Uterus (tissue), 4 donors: ENCODE results near the gene EDEM3. TPM values are rescaled to one million over a fixed set of nuclear protein-coding genes. Genes with fewer than 3 reads are reported as not detected.

ENCODE experiments used
- DNase-seq, 2 donors: peaks; one replicate each; pipeline ENCODE4 v3.0.0-alpha.2; 2019 to 2020
- H3K27ac ChIP-seq, 2 donors: fragments of 200-600 bp; sonication (generic); 1 replicate in 1 of 2; 2 replicates in 1 of 2; pipeline ENCODE4 v1.5.1; 2016 to 2018
- H3K27me3 ChIP-seq, 2 donors: fragments of 200-600 bp; sonication (generic); one replicate each; pipeline ENCODE4 v1.5.1; 2018 to 2019; ENCODE audit warnings: control low read depth in 1 of 2
- H3K36me3 ChIP-seq, 2 donors: fragments of 200-600 bp; sonication (generic); one replicate each; pipeline ENCODE4 v1.5.1; 2019; ENCODE audit warnings: control low read depth in 1 of 2
- H3K4me1 ChIP-seq, 2 donors: fragments of 200-600 bp; sonication (generic); one replicate each; pipeline ENCODE4 v1.5.1; 2018 to 2019; ENCODE audit warnings: control low read depth in 1 of 2
- H3K4me3 ChIP-seq, 2 donors: fragments of 200-600 bp; sonication (generic); 1 replicate in 1 of 2; 2 replicates in 1 of 2; pipeline ENCODE4 v1.5.1; 2018 to 2019; ENCODE audit warnings: mild to moderate bottlenecking in 1 of 2
- H3K9me3 ChIP-seq, 2 donors: fragments of 200-600 bp; sonication (generic); one replicate each; pipeline ENCODE4 v1.5.1; 2019; ENCODE audit warnings: control low read depth in 1 of 2
- CTCF ChIP-seq, 4 experiments: fragments of 200-600 bp in 2 of 4; fragments of 450-650 bp in 2 of 4; sonication (generic) in 2 of 4; IDR thresholded peaks; one replicate each; pipeline ENCODE4 v1.5.1; 2016 to 2019; ENCODE audit warnings: antibody characterized with exemption in 4 of 4, mild to moderate bottlenecking in 2 of 4, moderate library complexity in 1 of 4
- POLR2A ChIP-seq, 2 donors: fragments of 450-650 bp; IDR thresholded peaks; one replicate each; pipeline ENCODE4 v1.6.1; 2016; ENCODE audit warnings: antibody characterized with exemption in 2 of 2, mild to moderate bottlenecking in 1 of 2, moderate library complexity in 1 of 2
- intact Hi-C: fragments of 100-400 bp; cut with DNase I; formaldehyde crosslinking; loops from one replicate; pipeline ENCODE4 v1.15.1; 2023; ENCODE audit warnings: low total_unique reads
- total RNA-seq, 4 donors: library from RNA; depleted of rRNA in 3 of 4; stranded (reverse); fragments of >200 nt in 3 of 4; gene quantifications; one replicate each; pipeline versions ENCODE4 v1.1.0 to v1.2.4, GENCODE V29; 2014 to 2023
- donor health status: DM: yes; HTN: yes; CAD: no.

EDEM3 gene
- total RNA-seq, 4 donors from 2014 or later: 12.8 to 64.7 (median 35.6) TPM

- no peaks in the 10 kb centered on the region for H3K36me3 ChIP-seq
- TF ChIP-seq POLR2A (IDR thresholded peaks at IDR 0.05) (no peak), CTCF (IDR thresholded peaks at IDR 0.05) (no peak)
- H3K4me1 ChIP-seq: peaks cover 0 to 8% of the 10 kb centered on the region in 2 donors
- no peak for DNase-seq
- H3K27ac ChIP-seq: no peak overlapping the region
- H3K4me3 ChIP-seq: no peak overlapping the region
- intact Hi-C loops: loop anchor here (10.0 kb wide), 1 partner anchor 277 kb away; the partner anchor contains the start of gene C1orf21
- no peaks in the 10 kb centered on the region for H3K9me3 ChIP-seq
- no peaks in the 10 kb centered on the region for H3K27me3 ChIP-seq
Observed at GRCh38 chr1:184661801-184662200, 92.9 kb downstream of the EDEM3 start.

GRCh38 chr1:184660462-184661191 lies 94.0 kb downstream of the EDEM3 start:
- no peaks in the 10 kb centered on the region for H3K27me3 ChIP-seq
- H3K4me3 ChIP-seq: no peak overlapping the region
- H3K4me1 ChIP-seq: peaks cover 0 to 8% of the 10 kb centered on the region in 2 donors
- H3K9me3 ChIP-seq: no peaks in the 10 kb centered on the region
- intact Hi-C loops: loop anchor here (10.0 kb wide), 1 partner anchor 276 kb away; the partner anchor contains the start of gene C1orf21
- H3K27ac ChIP-seq: no peak overlapping the region
- DNase-seq: no peak
- no peak for TF ChIP-seq CTCF (IDR thresholded peaks at IDR 0.05)
- no peak for TF ChIP-seq POLR2A (IDR thresholded peaks at IDR 0.05)
- no peaks in the 10 kb centered on the region for H3K36me3 ChIP-seq

GRCh38 chr1:184658055-184658454 lies 96.6 kb downstream of the EDEM3 start:
- DNase-seq: no peak
- H3K27ac ChIP-seq: no peak overlapping the region
- H3K9me3 ChIP-seq: no peaks in the 10 kb centered on the region
- no peak overlapping the region for H3K4me3 ChIP-seq
- no peaks in the 10 kb centered on the region for H3K36me3 ChIP-seq
- TF ChIP-seq CTCF (IDR thresholded peaks at IDR 0.05): no peak
- no peak for TF ChIP-seq POLR2A (IDR thresholded peaks at IDR 0.05)
- no peaks in the 10 kb centered on the region for H3K27me3 ChIP-seq
- intact Hi-C loops: no loop called here
- no peaks in the 10 kb centered on the region for H3K4me1 ChIP-seq

GRCh38 chr1:184656221-184656620 lies 98.4 kb downstream of the EDEM3 start:
- no peaks in the 10 kb centered on the region for H3K27me3 ChIP-seq
- TF ChIP-seq CTCF (IDR thresholded peaks at IDR 0.05) (no peak), POLR2A (IDR thresholded peaks at IDR 0.05) (no peak)
- peak overlapping the region; percentile 38 to 63 for H3K27ac ChIP-seq
- no peaks in the 10 kb centered on the region for H3K9me3 ChIP-seq
- no peak for DNase-seq
- intact Hi-C loops: no loop called here
- H3K4me3 ChIP-seq: no peak overlapping the region
- no peaks in the 10 kb centered on the region for H3K4me1 ChIP-seq
- no peaks in the 10 kb centered on the region for H3K36me3 ChIP-seq

- no peak for DNase-seq
- Histone ChIP-seq H3K36me3 (no peaks in the 10 kb centered on the region), H3K4me3 (no peak overlapping the region), H3K27ac (no peak overlapping the region), H3K27me3 (no peaks in the 10 kb centered on the region), H3K4me1 (no peaks in the 10 kb centered on the region), H3K9me3 (no peaks in the 10 kb centered on the region)
- intact Hi-C loops: no loop called here
- TF ChIP-seq POLR2A (IDR thresholded peaks at IDR 0.05): no peak
- TF ChIP-seq CTCF (IDR thresholded peaks at IDR 0.05): no peak
Observed at GRCh38 chr1:184655185-184655584, 99.5 kb downstream of the EDEM3 start.
